Neural cell (in vitro differentiated cells): ENCODE results near the gene MACF1. TPM values are rescaled to one million over a fixed set of nuclear protein-coding genes. Genes with fewer than 3 reads are reported as not detected.

Experiments
- H2AFZ ChIP-seq: fragments of 200-600, 300-800 bp; sonication (generic), shearing (Covaris generic); 2 replicates; pipeline ENCODE4 v1.6.0; 2014; ENCODE audit warnings: low read depth, mild to moderate bottlenecking, antibody characterized with exemption, low read length, moderate library complexity
- H3F3A ChIP-seq: fragments of 200-600 bp; shearing (Covaris generic); 2 replicates; pipeline ENCODE4 v1.6.1; 2016; ENCODE audit warnings: mild to moderate bottlenecking, moderate library complexity, mixed read lengths, antibody characterized with exemption, low read length; ENCODE audit not compliant: insufficient read depth, poor library complexity, severe bottlenecking
- H3K27ac ChIP-seq: fragments of 200-600, 300-800 bp; sonication (generic), shearing (Covaris generic); 2 replicates; pipeline ENCODE4 v1.5.1; 2014; ENCODE audit warnings: mild to moderate bottlenecking, low read length, moderate library complexity
- H3K27me3 ChIP-seq: fragments of 300-800, 200-600 bp; sonication (generic), shearing (Covaris generic); 2 replicates; pipeline ENCODE4 v1.6.0; 2014; ENCODE audit warnings: mild to moderate bottlenecking, low read depth, low read length, moderate library complexity; ENCODE audit not compliant: insufficient read depth
- H3K36me3 ChIP-seq: fragments of 300-800, 200-600 bp; sonication (generic), shearing (Covaris generic); 2 replicates; pipeline ENCODE4 v1.5.1; 2014; ENCODE audit warnings: mild to moderate bottlenecking, antibody characterized with exemption, low read length, moderate library complexity; ENCODE audit not compliant: insufficient read depth
- H3K4me2 ChIP-seq: fragments of 300-800, 200-600 bp; sonication (generic), shearing (Covaris generic); 2 replicates; pipeline ENCODE4 v1.6.0; 2014; ENCODE audit warnings: mild to moderate bottlenecking, low read length
- H3K4me3 ChIP-seq: fragments of 300-800, 200-600 bp; sonication (generic), shearing (Covaris generic); 2 replicates; pipeline ENCODE4 v1.5.1; 2014; ENCODE audit warnings: mild to moderate bottlenecking, low read length, moderate library complexity
- H3K79me2 ChIP-seq: fragments of 200-600 bp; shearing (Covaris generic); replicated peaks from 2 replicates; pipeline ENCODE4 v1.6.0; 2014; ENCODE audit warnings: mild to moderate bottlenecking, low read length, moderate library complexity; ENCODE audit not compliant: insufficient read depth
- H3K9ac ChIP-seq: fragments of 300-800, 200-600 bp; sonication (generic), shearing (Covaris generic); 2 replicates; pipeline ENCODE4 v1.6.1; 2016; ENCODE audit warnings: mild to moderate bottlenecking, low read length, mixed read lengths
- H3K9me2 ChIP-seq: fragments of 200-600 bp; shearing (Covaris generic); 2 replicates; pipeline ENCODE4 v1.6.1; 2016; ENCODE audit warnings: mild to moderate bottlenecking, low read length, mixed read lengths; ENCODE audit not compliant: insufficient read depth
- H3K9me3 ChIP-seq: fragments of 200-600, 300-800 bp; sonication (generic), shearing (Covaris generic); 2 replicates; pipeline ENCODE4 v1.6.1; 2016; ENCODE audit warnings: mild to moderate bottlenecking, mixed run types, low read length, moderate library complexity, mixed read lengths
- H4K20me1 ChIP-seq: fragments of 200-600 bp; shearing (Covaris generic); 2 replicates; pipeline ENCODE4 v1.6.1; 2016; ENCODE audit warnings: mild to moderate bottlenecking, mixed run types; ENCODE audit not compliant: insufficient read depth
- EP300 ChIP-seq: fragments of 450-650 bp; conservative IDR thresholded peaks from 2 replicates; pipeline ENCODE4 v1.6.1; 2014; ENCODE audit warnings: antibody characterized with exemption, mild to moderate bottlenecking, moderate library complexity; ENCODE audit not compliant: poor library complexity, severe bottlenecking
- EZH2 ChIP-seq: fragments of 200-600, 300-800 bp; shearing (Covaris generic), sonication (generic); IDR thresholded peaks from 2 replicates; pipeline ENCODE4 v1.6.1; 2014; ENCODE audit warnings: antibody characterized with exemption, low read length, borderline replicate concordance, mild to moderate bottlenecking; ENCODE audit not compliant: insufficient read depth, poor library complexity, severe bottlenecking
- MXI1 ChIP-seq: fragments of 450-650 bp; conservative IDR thresholded peaks from 2 replicates; pipeline ENCODE4 v1.6.1; 2014; ENCODE audit warnings: antibody characterized with exemption, mild to moderate bottlenecking; ENCODE audit not compliant: poor library complexity, severe bottlenecking
- POLR2AphosphoS5 ChIP-seq: IDR thresholded peaks from 2 replicates; pipeline ENCODE4 v1.6.1; 2012
- RAD21 ChIP-seq: fragments of 450-650 bp; conservative IDR thresholded peaks from 2 replicates; pipeline ENCODE4 v1.6.1; 2014; ENCODE audit warnings: antibody characterized with exemption, mild to moderate bottlenecking, moderate library complexity
- SMC3 ChIP-seq: fragments of 450-650 bp; conservative IDR thresholded peaks from 2 replicates; pipeline ENCODE4 v1.6.1; 2014; ENCODE audit warnings: antibody characterized with exemption, mild to moderate bottlenecking, moderate library complexity; ENCODE audit not compliant: poor library complexity
- TAF1 ChIP-seq: IDR thresholded peaks from 2 replicates; pipeline ENCODE4 v1.6.1; 2012; ENCODE audit warnings: low read depth
- polyA plus RNA-seq: library from polyadenylated mRNA; depleted of rRNA; stranded (reverse); fragments of >200 nt; gene quantifications from 2 replicates; pipeline ENCODE4 v1.2.3, GENCODE V29; 2014
- TF ChIP-seq, protein P1 (sequence below): IDR thresholded peaks from 2 replicates; pipeline ENCODE4 v1.6.1; 2012; ENCODE audit warnings: borderline replicate concordance
- TF ChIP-seq, protein P2 (sequence below): fragments of 450-650 bp; IDR thresholded peaks from 2 replicates; pipeline ENCODE4 v1.5.1; 2014; ENCODE audit warnings: antibody characterized with exemption, mild to moderate bottlenecking, moderate library complexity; ENCODE audit not compliant: poor library complexity, severe bottlenecking

MACF1 gene
- polyA plus RNA-seq, 1 donor from 2014 or later = 176 TPM

GRCh38 chr1:39440856-39441255 lies 236.4 kb downstream of the MACF1 start:
- Histone ChIP-seq H3K79me2 (no peaks in the 10 kb centered on the region), H2AFZ (no peak overlapping the region), H3K9ac (no peak overlapping the region), H3K27ac (no peak overlapping the region), H3K4me3 (no peak overlapping the region), H3K36me3 (peaks cover 61% of the 10 kb centered on the region), H3K27me3 (no peaks in the 10 kb centered on the region), H3K9me2 (no peaks in the 10 kb centered on the region), H4K20me1 (no peaks in the 10 kb centered on the region), H3K4me2 (no peak overlapping the region), H3F3A (no peaks in the 10 kb centered on the region), H3K9me3 (no peaks in the 10 kb centered on the region)
- TF ChIP-seq, protein P1, sequence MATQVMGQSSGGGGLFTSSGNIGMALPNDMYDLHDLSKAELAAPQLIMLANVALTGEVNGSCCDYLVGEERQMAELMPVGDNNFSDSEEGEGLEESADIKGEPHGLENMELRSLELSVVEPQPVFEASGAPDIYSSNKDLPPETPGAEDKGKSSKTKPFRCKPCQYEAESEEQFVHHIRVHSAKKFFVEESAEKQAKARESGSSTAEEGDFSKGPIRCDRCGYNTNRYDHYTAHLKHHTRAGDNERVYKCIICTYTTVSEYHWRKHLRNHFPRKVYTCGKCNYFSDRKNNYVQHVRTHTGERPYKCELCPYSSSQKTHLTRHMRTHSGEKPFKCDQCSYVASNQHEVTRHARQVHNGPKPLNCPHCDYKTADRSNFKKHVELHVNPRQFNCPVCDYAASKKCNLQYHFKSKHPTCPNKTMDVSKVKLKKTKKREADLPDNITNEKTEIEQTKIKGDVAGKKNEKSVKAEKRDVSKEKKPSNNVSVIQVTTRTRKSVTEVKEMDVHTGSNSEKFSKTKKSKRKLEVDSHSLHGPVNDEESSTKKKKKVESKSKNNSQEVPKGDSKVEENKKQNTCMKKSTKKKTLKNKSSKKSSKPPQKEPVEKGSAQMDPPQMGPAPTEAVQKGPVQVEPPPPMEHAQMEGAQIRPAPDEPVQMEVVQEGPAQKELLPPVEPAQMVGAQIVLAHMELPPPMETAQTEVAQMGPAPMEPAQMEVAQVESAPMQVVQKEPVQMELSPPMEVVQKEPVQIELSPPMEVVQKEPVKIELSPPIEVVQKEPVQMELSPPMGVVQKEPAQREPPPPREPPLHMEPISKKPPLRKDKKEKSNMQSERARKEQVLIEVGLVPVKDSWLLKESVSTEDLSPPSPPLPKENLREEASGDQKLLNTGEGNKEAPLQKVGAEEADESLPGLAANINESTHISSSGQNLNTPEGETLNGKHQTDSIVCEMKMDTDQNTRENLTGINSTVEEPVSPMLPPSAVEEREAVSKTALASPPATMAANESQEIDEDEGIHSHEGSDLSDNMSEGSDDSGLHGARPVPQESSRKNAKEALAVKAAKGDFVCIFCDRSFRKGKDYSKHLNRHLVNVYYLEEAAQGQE = no peak
- TF ChIP-seq MXI1 = no peak
- no peak for TF ChIP-seq SMC3
- TF ChIP-seq, protein P2, sequence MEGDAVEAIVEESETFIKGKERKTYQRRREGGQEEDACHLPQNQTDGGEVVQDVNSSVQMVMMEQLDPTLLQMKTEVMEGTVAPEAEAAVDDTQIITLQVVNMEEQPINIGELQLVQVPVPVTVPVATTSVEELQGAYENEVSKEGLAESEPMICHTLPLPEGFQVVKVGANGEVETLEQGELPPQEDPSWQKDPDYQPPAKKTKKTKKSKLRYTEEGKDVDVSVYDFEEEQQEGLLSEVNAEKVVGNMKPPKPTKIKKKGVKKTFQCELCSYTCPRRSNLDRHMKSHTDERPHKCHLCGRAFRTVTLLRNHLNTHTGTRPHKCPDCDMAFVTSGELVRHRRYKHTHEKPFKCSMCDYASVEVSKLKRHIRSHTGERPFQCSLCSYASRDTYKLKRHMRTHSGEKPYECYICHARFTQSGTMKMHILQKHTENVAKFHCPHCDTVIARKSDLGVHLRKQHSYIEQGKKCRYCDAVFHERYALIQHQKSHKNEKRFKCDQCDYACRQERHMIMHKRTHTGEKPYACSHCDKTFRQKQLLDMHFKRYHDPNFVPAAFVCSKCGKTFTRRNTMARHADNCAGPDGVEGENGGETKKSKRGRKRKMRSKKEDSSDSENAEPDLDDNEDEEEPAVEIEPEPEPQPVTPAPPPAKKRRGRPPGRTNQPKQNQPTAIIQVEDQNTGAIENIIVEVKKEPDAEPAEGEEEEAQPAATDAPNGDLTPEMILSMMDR = no peak
- no peak for TF ChIP-seq EP300

- Histone ChIP-seq H3K9me2 (no peaks in the 10 kb centered on the region), H3K27ac (no peak overlapping the region), H3K36me3 (peaks cover 58% of the 10 kb centered on the region), H4K20me1 (no peaks in the 10 kb centered on the region), H3F3A (no peaks in the 10 kb centered on the region), H3K4me3 (no peak overlapping the region), H3K9me3 (no peaks in the 10 kb centered on the region), H2AFZ (no peak overlapping the region), H3K9ac (no peak overlapping the region), H3K4me2 (no peak overlapping the region), H3K27me3 (no peaks in the 10 kb centered on the region), H3K79me2 (no peaks in the 10 kb centered on the region)
- TF ChIP-seq MXI1 (no peak), EP300 (no peak), TAF1 (no peak), POLR2AphosphoS5 (no peak), SMC3 (no peak), EZH2 (no peak), RAD21 (no peak)
- TF ChIP-seq, protein P1 = no peak
- TF ChIP-seq, protein P2 = no peak
These were observed 237.3 kb downstream of the MACF1 start for GRCh38 chr1:39441797-39442196.
